Fibroblast of villous mesenchyme (primary cell): ENCODE results near the gene HYDIN. TPM values are rescaled to one million over a fixed set of nuclear protein-coding genes. Genes with fewer than 3 reads are reported as not detected.

ENCODE experiments used
- small RNA-seq: library from RNA; depleted of rRNA; stranded (forward); fragments of <200 nt; gene quantifications from one replicate; pipeline ENCODE3, GENCODE V24; 2012
- total RNA-seq: library from RNA; depleted of rRNA; stranded (reverse); fragments of >200 nt; gene quantifications from 2 replicates; pipeline ENCODE4 v1.2.3, GENCODE V29; 2012

Gene HYDIN
- total RNA-seq, 1 donor, result under 0.01 TPM

Small RNA genes lying within 50 kb of the gene (small RNA-seq; reads per million reads assigned to genes)
- not detected for gene RNU6ATAC25P

Other genes with a start within 250 kb of the HYDIN start
- 35.1 and 42.7 TPM in 2 replicates for gene CMTR2, start 58.7 kb upstream of the HYDIN start, total RNA-seq
- gene CALB2, start 128.0 kb upstream of the HYDIN start, total RNA-seq, result under 0.01 and 0.97 TPM in 2 replicates
- not detected in 2 replicates for gene TLE7, start 211.3 kb upstream of the HYDIN start, total RNA-seq
- gene ZNF23, start 231.5 kb upstream of the HYDIN start, total RNA-seq, result 13.5 and 14.7 TPM in 2 replicates